Keratinocyte (primary cell): ENCODE results near the gene ZNF280D. TPM values are rescaled to one million over a fixed set of nuclear protein-coding genes. Genes with fewer than 3 reads are reported as not detected.

Source experiments
- DNase-seq: peaks from one replicate; pipeline ENCODE4 v3.0.0-alpha.2; 2011; ENCODE audit warnings: low read depth, missing footprints, low spot score
- FAIRE-seq: peaks from 2 replicates; lab custom pipeline; 2011; peaks lifted over from hg19 to GRCh38; lab: Jason Lieb, UNC
- H2AFZ ChIP-seq: 2 replicates; pipeline ENCODE4 v1.6.0; 2012; ENCODE audit warnings: low read length, control low read depth, inconsistent platforms; ENCODE audit not compliant: control insufficient read depth
- H3K27ac ChIP-seq: 2 replicates; pipeline ENCODE4 v1.5.1; 2011; ENCODE audit warnings: low read length; ENCODE audit not compliant: control insufficient read depth, insufficient read depth
- H3K27me3 ChIP-seq: 3 replicates; pipeline ENCODE4 v1.6.0; 2011; ENCODE audit warnings: low read length; ENCODE audit not compliant: control insufficient read depth, insufficient read depth; ENCODE audit errors: extremely low read depth
- H3K36me3 ChIP-seq, 2 experiments: 2 replicates in 1 of 2; 3 replicates in 1 of 2; pipeline ENCODE4 v1.5.1; 2011; ENCODE audit warnings: low read length in 2 of 2, mild to moderate bottlenecking in 1 of 2; ENCODE audit not compliant: control insufficient read depth in 2 of 2, insufficient read depth in 2 of 2; ENCODE audit errors: extremely low read depth in 1 of 2
- H3K4me1 ChIP-seq: 3 replicates; pipeline ENCODE4 v1.5.1; 2011; ENCODE audit warnings: low read length; ENCODE audit not compliant: control insufficient read depth, insufficient read depth; ENCODE audit errors: extremely low read depth
- H3K4me2 ChIP-seq: 3 replicates; pipeline ENCODE4 v1.6.0; 2011; ENCODE audit warnings: low read depth, low read length; ENCODE audit not compliant: control insufficient read depth, insufficient read depth; ENCODE audit errors: extremely low read depth
- H3K4me3 ChIP-seq, 3 experiments: fragments of 200-600 bp in 1 of 3; sonication (generic) in 1 of 3; 2 replicates in 2 of 3; 3 replicates in 1 of 3; pipeline ENCODE4 v1.5.1; 2011 to 2016; ENCODE audit warnings: low read length in 3 of 3, mild to moderate bottlenecking in 3 of 3, control low read depth in 2 of 3, inconsistent platforms in 1 of 3, low read depth in 1 of 3, mixed read lengths in 1 of 3, mixed run types in 1 of 3, moderate library complexity in 1 of 3; ENCODE audit not compliant: control insufficient read depth in 2 of 3, insufficient read depth in 2 of 3; ENCODE audit errors: extremely low read depth in 1 of 3
- H3K79me2 ChIP-seq: 2 replicates; pipeline ENCODE4 v1.6.0; 2012; ENCODE audit warnings: low read length; ENCODE audit not compliant: control insufficient read depth, insufficient read depth
- H3K9ac ChIP-seq: 3 replicates; pipeline ENCODE4 v1.6.0; 2011; ENCODE audit warnings: low read length; ENCODE audit not compliant: control insufficient read depth, insufficient read depth; ENCODE audit errors: extremely low read depth
- H3K9me1 ChIP-seq: 3 replicates; pipeline ENCODE4 v1.6.0; 2011; ENCODE audit warnings: low read length; ENCODE audit not compliant: control insufficient read depth, insufficient read depth; ENCODE audit errors: extremely low read depth
- H3K9me3 ChIP-seq: 2 replicates; pipeline ENCODE4 v1.5.1; 2012; ENCODE audit warnings: low read depth, low read length; ENCODE audit not compliant: control insufficient read depth
- H4K20me1 ChIP-seq: 3 replicates; pipeline ENCODE4 v1.6.0; 2011; ENCODE audit warnings: low read length; ENCODE audit not compliant: control insufficient read depth, insufficient read depth; ENCODE audit errors: extremely low read depth
- EZH2 ChIP-seq: IDR thresholded peaks from one replicate; pipeline ENCODE4 v1.6.1; 2012; ENCODE audit warnings: inconsistent platforms, mild to moderate bottlenecking, low read length, moderate library complexity
- dilution Hi-C: fragments of 300-500 bp; cut with MboI; formaldehyde crosslinking; loops from one replicate; pipeline ENCODE4 v1.7.0; 2020; ENCODE audit warnings: low sequenced_read_pairs; ENCODE audit not compliant: extremely low pct_ligation_motif_present
- polyA plus RNA-seq, 5 experiments: library from polyadenylated mRNA; depleted of rRNA in 3 of 5; stranded (reverse) in 3 of 5; stranded (forward) in 1 of 5; unstranded in 1 of 5; fragments of >200 nt; gene quantifications; 1 replicate in 1 of 5; 2 replicates in 3 of 5; 3 replicates in 1 of 5; pipeline versions ENCODE4 v1.2.1 to v1.2.3, GENCODE V29; 2011 to 2012; ENCODE audit warnings: missing spikeins in 2 of 5, low read depth in 1 of 5, low replicate concordance in 1 of 5
- TF ChIP-seq, protein P1 (sequence below), 3 experiments: IDR thresholded peaks in 1 of 3; conservative IDR thresholded peaks in 1 of 3; optimal IDR thresholded peaks in 1 of 3; 2 replicates in 2 of 3; 3 replicates in 1 of 3; pipeline versions ENCODE3 to v1.5.1; 2011; ENCODE audit warnings: low read length in 3 of 3, mild to moderate bottlenecking in 3 of 3, moderate library complexity in 2 of 3, control low read depth in 1 of 3, inconsistent platforms in 1 of 3; ENCODE audit not compliant: insufficient read depth in 2 of 3; ENCODE audit errors: extremely low read depth in 1 of 3

ZNF280D gene
- polyA plus RNA-seq, 1 donor (not counting 4 experiments of a cell fraction or from before 2014, with no cell fraction given): 8.7 TPM

DNA sequence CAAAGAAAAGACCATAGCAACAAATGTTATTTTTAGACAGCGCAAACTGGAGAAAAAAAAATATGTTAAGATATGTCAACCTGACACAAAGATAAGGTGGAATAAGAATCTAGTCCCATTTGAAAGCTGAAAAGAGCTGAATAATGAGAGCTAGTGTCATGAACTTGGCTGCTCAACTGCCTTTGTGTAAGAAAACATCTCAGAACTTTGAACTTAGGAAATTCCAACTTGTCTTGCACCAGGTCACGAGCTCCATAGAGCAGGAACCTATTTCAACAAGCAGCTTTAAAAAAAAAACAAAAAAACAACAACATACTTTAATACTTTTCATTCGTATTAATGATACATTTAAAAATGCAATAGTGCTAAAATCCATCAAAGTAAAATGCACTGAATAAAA, 79.5 kb downstream of the ZNF280D start:
- TF ChIP-seq, protein P1, sequence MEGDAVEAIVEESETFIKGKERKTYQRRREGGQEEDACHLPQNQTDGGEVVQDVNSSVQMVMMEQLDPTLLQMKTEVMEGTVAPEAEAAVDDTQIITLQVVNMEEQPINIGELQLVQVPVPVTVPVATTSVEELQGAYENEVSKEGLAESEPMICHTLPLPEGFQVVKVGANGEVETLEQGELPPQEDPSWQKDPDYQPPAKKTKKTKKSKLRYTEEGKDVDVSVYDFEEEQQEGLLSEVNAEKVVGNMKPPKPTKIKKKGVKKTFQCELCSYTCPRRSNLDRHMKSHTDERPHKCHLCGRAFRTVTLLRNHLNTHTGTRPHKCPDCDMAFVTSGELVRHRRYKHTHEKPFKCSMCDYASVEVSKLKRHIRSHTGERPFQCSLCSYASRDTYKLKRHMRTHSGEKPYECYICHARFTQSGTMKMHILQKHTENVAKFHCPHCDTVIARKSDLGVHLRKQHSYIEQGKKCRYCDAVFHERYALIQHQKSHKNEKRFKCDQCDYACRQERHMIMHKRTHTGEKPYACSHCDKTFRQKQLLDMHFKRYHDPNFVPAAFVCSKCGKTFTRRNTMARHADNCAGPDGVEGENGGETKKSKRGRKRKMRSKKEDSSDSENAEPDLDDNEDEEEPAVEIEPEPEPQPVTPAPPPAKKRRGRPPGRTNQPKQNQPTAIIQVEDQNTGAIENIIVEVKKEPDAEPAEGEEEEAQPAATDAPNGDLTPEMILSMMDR (optimal IDR thresholded peaks at IDR 0.05 in 1 of 3, IDR thresholded peaks at IDR 0.05 in 1 of 3, conservative IDR thresholded peaks at IDR 0.05 in 1 of 3; ENCODE audit: extremely low read depth in 1 of 3, insufficient read depth in 2 of 3, low read length in 3 of 3): no peak
- TF ChIP-seq EZH2: no peak
- no peaks in the 10 kb centered on the region for H3K27me3 ChIP-seq
- dilution Hi-C loops: no loop called here
- no peaks in the 10 kb centered on the region for H3K9me3 ChIP-seq
- H4K20me1 ChIP-seq: no peaks in the 10 kb centered on the region
- no peaks in the 10 kb centered on the region for H3K79me2 ChIP-seq
- H3K9ac ChIP-seq: no peak overlapping the region
- H3K9me1 ChIP-seq: no peaks in the 10 kb centered on the region
- DNase-seq: no peak
- peaks cover 0 to 3% of the 10 kb centered on the region in 2 experiments for H3K36me3 ChIP-seq
- FAIRE-seq: no peak
- H3K4me3 ChIP-seq: no peak overlapping the region
- H3K4me1 ChIP-seq: no peaks in the 10 kb centered on the region
- no peak overlapping the region for H3K4me2 ChIP-seq
- no peak overlapping the region for H3K27ac ChIP-seq
- H2AFZ ChIP-seq: no peak overlapping the region

DNA sequence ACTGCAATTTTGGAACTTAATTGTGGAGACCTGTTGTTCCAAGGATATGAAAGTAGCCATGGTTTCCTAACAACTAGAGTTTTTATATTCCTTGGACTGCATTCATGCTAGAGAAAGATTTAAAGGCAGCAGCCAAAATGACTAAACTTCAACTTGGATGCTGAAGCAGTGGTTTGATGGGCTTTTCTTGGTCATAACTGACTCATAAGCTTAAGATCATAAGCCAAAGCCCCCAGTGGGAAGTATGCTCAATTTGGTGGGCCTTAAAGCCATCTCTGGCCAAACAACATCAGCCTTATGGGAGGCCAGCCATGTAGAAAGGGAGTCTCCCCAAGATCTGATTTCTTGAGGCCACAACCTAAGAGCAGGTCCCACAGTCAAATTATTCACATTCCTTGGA, 80.2 kb downstream of the ZNF280D start:
- TF ChIP-seq EZH2: no peak
- TF ChIP-seq, protein P1 (optimal IDR thresholded peaks at IDR 0.05 in 1 of 3, IDR thresholded peaks at IDR 0.05 in 1 of 3, conservative IDR thresholded peaks at IDR 0.05 in 1 of 3; ENCODE audit: extremely low read depth in 1 of 3, insufficient read depth in 2 of 3, low read length in 3 of 3): no peak
- Histone ChIP-seq H3K9ac (no peak overlapping the region), H3K4me2 (no peak overlapping the region), H3K9me1 (no peaks in the 10 kb centered on the region), H2AFZ (no peak overlapping the region), H3K27ac (no peak overlapping the region), H3K27me3 (no peaks in the 10 kb centered on the region), H3K9me3 (no peaks in the 10 kb centered on the region), H3K4me3 (no peak overlapping the region), H4K20me1 (no peaks in the 10 kb centered on the region), H3K79me2 (no peaks in the 10 kb centered on the region), H3K36me3 (peaks cover 0 to 3% of the 10 kb centered on the region in 2 experiments), H3K4me1 (no peaks in the 10 kb centered on the region)
- FAIRE-seq (no peak), DNase-seq (no peak)
- dilution Hi-C loops: no loop called here
